ENCODE measurements around the gene CDK6.

CDK6 gene

GRCh38 chr7:92824901-92825480, 11.4 kb downstream of the CDK6 start:
- no peak for DNase-seq

GRCh38 chr7:92824450-92824849, 11.9 kb downstream of the CDK6 start:
- no peak for DNase-seq

- DNase-seq: no peak
Measured at GRCh38 chr7:92823042-92823441, 13.3 kb downstream of the CDK6 start.

DNA sequence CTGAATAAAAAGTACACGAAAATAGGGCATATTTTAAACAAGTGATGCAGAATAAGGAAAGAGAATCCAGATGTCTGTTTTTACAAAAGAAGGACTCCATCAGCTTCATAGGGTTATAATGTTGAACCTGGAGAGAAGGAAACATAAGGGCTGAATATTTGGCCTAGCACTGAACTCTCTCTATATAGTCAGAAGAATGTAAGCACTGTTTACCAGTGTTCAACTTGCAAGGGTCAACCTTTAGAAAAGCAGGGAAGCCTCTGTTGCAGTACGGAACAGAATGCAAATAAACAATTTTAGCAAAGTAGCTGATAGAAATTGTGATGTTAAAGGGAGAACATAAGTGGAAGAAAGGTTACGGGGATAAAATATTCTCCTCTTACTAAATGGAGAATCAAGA, 16.2 kb downstream of the CDK6 start:
- no peak for DNase-seq

- no peak for DNase-seq
Measured at GRCh38 chr7:92817398-92817797, 19.0 kb downstream of the CDK6 start.

DNA sequence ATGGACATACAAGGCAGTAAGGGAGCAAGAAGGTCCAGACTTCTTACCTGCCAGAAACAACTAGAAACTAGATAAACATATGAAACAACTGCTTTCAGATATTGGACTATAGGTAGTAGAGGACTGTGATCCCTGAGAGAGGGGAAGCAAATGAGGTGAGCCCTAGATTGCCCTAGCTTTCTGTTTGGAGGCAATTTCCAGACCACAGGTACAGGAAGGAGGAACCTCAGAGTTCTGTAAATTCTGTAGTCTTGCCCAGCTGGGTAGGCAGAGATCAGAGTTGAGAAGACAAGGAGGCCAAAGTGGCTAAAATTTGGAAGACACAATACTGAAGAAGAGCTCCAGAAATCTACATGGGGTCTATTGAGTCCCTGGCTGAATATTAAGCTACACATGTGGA, 21.0 kb downstream of the CDK6 start:
- no peak for DNase-seq

GRCh38 chr7:92813390-92814024, 22.9 kb downstream of the CDK6 start:
- DNase-seq: peak; percentile 44

GRCh38 chr7:92811158-92811557, 25.2 kb downstream of the CDK6 start:
- no peak for DNase-seq

DNA sequence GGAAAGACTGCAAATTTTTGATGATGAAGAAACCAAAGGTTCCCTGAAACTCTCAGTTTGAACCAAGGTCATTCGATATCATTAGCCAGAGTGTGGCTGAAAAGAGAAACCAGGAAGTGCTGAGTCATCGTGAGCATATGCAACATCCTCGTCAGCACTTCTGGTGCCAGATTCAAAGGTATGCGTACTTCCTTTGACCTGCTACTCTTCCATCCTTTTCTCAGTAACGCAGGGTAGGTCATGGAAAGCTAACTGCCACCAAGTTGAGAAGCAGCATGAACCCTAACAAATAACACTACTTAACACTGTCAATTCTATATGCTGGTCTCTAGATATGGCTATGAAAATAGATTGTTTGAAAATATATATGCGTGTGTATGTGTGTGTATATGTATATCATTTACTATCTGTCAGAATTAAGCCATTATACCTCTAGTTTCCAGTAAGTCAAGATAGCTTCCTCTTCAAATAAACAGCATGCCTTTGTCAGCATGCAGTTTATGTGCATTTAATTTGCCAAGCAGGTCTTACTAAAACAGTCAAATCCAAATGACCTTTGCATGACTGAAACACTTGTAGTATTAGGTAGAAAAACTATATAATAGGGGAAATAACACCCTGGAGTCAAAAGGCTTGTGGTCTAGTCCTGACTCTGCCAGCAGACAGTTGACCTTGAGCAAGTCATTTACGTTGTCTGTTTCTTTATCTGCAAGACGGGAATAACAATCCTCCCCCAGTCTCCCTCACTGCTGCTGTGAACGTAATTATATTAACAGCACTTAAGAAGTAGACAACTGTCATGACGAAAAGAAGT, 26.4 kb downstream of the CDK6 start:
- peak; percentile 91 for DNase-seq

GRCh38 chr7:92809397-92809759, 27.0 kb downstream of the CDK6 start:
- DNase-seq: no peak

- peak; percentile 11 for DNase-seq
Measured at GRCh38 chr7:92808635-92809034, 27.7 kb downstream of the CDK6 start.

GRCh38 chr7:92808006-92808405, 28.4 kb downstream of the CDK6 start:
- DNase-seq: peak; percentile 48

GRCh38 chr7:92806496-92806895, 29.9 kb downstream of the CDK6 start:
- no peak for DNase-seq

- DNase-seq: no peak
Measured at GRCh38 chr7:92802406-92802805, 34.0 kb downstream of the CDK6 start.

DNA sequence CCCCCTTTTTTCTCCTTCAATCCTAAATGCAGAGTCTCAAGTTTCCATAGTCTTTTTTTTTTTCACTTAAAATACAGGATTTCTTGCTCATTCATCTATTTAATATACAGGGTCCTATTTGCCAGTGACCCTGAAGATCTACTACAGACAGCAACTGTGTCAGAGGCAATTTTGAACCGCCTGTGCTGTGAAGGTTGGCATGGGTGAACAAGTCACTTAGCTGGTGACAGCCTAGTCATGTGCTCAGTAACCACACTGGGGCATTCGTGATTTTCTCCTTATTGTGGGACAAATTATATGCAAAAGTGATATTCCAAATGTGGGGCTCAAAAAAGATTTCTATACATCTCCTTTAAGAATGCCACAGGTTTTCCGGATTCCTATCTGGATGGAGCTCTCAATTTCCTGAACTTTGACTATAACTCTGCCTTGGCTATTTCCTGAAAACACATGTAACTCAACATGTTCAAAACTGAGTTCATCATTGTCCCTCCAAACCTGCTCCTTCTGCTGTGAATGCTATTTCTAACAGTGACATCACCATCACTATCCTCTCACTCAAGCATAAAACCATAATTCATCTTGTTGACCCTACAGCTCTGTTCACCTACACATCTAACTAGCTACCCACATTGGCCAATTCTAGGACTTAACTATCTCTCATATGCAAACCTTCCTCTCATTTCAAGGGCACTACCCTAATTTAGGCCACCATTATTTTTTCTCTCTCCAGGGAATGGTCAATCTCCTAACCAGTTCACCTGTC, 36.7 kb downstream of the CDK6 start:
- DNase-seq: no peak

- DNase-seq: peak; percentile 38
Measured at GRCh38 chr7:92798517-92799249, 37.7 kb downstream of the CDK6 start.

- peak; percentile 42 for DNase-seq
Measured at GRCh38 chr7:92797693-92798092, 38.7 kb downstream of the CDK6 start.

DNA sequence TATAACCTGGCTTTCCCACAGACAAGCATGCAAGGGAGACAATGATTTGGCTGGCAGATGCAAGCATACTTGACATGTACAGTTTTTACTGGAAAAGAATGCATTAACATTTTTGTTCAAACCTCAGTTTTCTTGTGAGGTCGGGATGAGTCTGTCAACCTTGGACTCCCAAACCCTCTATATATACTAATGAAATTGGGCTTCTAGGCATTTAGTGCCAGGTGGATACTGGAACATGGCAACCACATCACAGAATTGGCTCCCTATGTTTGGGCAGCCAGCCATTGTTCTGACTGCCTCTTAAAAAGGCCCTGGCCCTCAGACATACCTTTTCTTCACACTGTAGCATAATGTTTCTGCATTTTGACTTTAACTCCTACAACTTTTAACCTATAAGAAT, 39.1 kb downstream of the CDK6 start:
- peak; percentile 48 for DNase-seq

DNA sequence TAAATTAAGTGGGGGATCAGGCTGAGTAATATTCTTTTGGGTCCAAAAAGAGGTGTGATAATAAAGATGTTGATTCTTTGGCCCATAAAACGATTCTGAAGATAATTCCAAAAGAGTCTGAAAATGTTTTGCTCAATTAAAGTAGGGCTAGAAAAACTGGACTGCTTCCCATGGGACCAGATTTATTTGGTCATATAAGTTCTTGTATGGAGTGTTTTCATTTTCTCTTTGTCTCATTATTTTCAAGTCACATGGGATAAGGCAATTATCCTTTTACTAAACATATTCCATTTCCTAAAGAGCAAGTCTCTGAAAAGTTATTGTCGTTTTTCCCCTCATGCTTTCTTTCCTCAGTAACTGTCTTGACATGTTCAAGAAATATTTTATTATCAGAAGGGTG, 41.5 kb downstream of the CDK6 start:
- DNase-seq: no peak

DNA sequence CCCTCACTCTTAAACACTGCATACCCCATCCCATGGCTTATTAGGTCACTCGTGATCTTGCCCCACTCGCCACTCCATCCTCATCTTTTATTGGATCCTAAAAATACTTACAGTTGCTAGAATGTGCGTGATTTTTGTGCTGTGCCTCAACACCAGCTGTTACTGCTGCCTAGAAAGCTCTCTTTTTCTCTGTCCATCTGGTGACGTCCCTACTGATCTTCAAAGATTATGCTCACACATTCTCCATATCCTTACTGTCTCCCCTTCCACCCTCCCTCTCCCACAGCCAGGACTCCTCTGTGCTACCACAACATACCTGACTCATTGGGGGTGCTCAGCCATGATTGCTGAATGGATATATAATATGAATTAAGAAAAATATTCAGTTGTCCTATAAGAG, 42.0 kb downstream of the CDK6 start:
- DNase-seq: no peak

- DNase-seq: no peak
Measured at GRCh38 chr7:92793656-92794205, 42.6 kb downstream of the CDK6 start.

GRCh38 chr7:92790992-92791391, 45.4 kb downstream of the CDK6 start:
- DNase-seq: peak; percentile 88
